ENCODE measurements around the gene HSH2D.

Gene HSH2D

DNA sequence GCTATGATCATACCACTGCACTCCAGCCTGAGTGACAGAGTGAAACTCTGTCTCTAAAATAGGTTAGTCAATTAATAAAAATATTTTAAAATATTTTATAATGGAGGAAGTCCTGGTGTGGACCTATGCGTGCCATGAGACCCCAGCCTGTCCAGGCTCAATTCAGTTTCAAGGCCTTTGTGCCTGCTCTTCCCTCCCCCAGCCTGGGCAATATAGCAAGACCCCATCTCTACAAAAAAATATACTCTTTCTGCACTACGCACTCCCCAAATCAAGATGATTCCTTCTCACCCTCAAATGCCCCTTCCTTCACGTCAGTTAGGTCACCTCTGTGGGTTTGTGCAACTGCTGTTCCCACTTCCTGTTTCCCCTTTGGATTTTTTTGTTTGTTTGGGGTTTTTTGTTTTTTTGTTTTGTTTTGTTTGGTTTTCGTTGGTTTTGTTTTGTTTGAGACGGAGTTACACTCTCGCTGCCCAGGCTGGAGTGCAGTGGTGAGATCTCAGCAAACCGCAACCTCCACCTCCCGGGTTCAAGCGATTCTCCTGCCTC, 1.4 kb upstream of the HSH2D start:
- ATAC-seq = no peak
- TF ChIP-seq OSR1 (CRISPR knock-in tag; IDR thresholded peaks at IDR 0.05) = no peak
- no peak for TF ChIP-seq CSDC2 (CRISPR knock-in tag; IDR thresholded peaks at IDR 0.05)
- no peak for TF ChIP-seq GLIS3 (CRISPR knock-in tag; IDR thresholded peaks at IDR 0.05)
- TF ChIP-seq, protein P1, sequence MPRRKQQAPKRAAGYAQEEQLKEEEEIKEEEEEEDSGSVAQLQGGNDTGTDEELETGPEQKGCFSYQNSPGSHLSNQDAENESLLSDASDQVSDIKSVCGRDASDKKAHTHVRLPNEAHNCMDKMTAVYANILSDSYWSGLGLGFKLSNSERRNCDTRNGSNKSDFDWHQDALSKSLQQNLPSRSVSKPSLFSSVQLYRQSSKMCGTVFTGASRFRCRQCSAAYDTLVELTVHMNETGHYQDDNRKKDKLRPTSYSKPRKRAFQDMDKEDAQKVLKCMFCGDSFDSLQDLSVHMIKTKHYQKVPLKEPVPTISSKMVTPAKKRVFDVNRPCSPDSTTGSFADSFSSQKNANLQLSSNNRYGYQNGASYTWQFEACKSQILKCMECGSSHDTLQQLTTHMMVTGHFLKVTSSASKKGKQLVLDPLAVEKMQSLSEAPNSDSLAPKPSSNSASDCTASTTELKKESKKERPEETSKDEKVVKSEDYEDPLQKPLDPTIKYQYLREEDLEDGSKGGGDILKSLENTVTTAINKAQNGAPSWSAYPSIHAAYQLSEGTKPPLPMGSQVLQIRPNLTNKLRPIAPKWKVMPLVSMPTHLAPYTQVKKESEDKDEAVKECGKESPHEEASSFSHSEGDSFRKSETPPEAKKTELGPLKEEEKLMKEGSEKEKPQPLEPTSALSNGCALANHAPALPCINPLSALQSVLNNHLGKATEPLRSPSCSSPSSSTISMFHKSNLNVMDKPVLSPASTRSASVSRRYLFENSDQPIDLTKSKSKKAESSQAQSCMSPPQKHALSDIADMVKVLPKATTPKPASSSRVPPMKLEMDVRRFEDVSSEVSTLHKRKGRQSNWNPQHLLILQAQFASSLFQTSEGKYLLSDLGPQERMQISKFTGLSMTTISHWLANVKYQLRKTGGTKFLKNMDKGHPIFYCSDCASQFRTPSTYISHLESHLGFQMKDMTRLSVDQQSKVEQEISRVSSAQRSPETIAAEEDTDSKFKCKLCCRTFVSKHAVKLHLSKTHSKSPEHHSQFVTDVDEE (CRISPR knock-in tag; IDR thresholded peaks at IDR 0.05) = no peak
- TF ChIP-seq ISL1 (CRISPR knock-in tag; IDR thresholded peaks at IDR 0.05) = no peak
- no peak for TF ChIP-seq RARB (CRISPR knock-in tag; IDR thresholded peaks at IDR 0.05)
- TF ChIP-seq ARNTL (CRISPR knock-in tag; IDR thresholded peaks at IDR 0.05; ENCODE audit: borderline replicate concordance, low read depth) = no peak
- TF ChIP-seq ZFP3 (CRISPR knock-in tag; IDR thresholded peaks at IDR 0.05) = no peak
- no peak for TF ChIP-seq PPARA (CRISPR knock-in tag; IDR thresholded peaks at IDR 0.05; ENCODE audit: borderline replicate concordance)
- no peak for TF ChIP-seq ZNF565 (CRISPR knock-in tag; conservative IDR thresholded peaks at IDR 0.05; ENCODE audit: low read depth)
- TF ChIP-seq, protein P2, sequence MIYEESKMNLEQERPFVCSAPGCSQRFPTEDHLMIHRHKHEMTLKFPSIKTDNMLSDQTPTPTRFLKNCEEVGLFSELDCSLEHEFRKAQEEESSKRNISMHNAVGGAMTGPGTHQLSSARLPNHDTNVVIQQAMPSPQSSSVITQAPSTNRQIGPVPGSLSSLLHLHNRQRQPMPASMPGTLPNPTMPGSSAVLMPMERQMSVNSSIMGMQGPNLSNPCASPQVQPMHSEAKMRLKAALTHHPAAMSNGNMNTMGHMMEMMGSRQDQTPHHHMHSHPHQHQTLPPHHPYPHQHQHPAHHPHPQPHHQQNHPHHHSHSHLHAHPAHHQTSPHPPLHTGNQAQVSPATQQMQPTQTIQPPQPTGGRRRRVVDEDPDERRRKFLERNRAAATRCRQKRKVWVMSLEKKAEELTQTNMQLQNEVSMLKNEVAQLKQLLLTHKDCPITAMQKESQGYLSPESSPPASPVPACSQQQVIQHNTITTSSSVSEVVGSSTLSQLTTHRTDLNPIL (CRISPR knock-in tag; IDR thresholded peaks at IDR 0.05; ENCODE audit: low read depth) = no peak
- no peak for TF ChIP-seq TOX (CRISPR knock-in tag; IDR thresholded peaks at IDR 0.05; ENCODE audit: borderline replicate concordance)
- no peak for TF ChIP-seq ZFP30 (CRISPR knock-in tag; IDR thresholded peaks at IDR 0.05)
- TF ChIP-seq, protein P3, sequence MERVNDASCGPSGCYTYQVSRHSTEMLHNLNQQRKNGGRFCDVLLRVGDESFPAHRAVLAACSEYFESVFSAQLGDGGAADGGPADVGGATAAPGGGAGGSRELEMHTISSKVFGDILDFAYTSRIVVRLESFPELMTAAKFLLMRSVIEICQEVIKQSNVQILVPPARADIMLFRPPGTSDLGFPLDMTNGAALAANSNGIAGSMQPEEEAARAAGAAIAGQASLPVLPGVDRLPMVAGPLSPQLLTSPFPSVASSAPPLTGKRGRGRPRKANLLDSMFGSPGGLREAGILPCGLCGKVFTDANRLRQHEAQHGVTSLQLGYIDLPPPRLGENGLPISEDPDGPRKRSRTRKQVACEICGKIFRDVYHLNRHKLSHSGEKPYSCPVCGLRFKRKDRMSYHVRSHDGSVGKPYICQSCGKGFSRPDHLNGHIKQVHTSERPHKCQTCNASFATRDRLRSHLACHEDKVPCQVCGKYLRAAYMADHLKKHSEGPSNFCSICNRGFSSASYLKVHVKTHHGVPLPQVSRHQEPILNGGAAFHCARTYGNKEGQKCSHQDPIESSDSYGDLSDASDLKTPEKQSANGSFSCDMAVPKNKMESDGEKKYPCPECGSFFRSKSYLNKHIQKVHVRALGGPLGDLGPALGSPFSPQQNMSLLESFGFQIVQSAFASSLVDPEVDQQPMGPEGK (CRISPR knock-in tag; IDR thresholded peaks at IDR 0.05; ENCODE audit: borderline replicate concordance) = no peak
- TF ChIP-seq TCF4 (CRISPR knock-in tag; IDR thresholded peaks at IDR 0.05; ENCODE audit: borderline replicate concordance) = no peak

DNA sequence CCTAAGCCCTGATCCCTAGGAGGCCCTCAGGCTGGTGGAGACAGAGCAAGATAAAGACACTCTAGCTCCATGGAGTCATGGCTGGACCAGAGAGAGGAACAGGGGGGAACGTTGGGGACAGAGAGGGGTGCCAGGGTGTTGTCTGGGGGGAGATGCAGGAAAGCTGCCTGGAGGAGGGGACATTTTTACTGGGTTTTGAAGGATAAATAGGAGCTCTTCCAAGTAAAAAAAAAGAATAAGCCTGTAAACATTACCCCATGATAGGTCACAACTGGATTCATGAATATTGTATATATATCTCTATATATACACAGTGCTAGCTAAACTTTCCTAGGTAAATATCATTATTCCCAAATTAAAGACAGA, 714 bp downstream of the HSH2D start:
- TF ChIP-seq ZFP3 (CRISPR knock-in tag; IDR thresholded peaks at IDR 0.05) (peak; percentile 91), BACH2 (CRISPR knock-in tag; IDR thresholded peaks at IDR 0.05; ENCODE audit: borderline replicate concordance) (no peak)
- no peak for ATAC-seq

DNA sequence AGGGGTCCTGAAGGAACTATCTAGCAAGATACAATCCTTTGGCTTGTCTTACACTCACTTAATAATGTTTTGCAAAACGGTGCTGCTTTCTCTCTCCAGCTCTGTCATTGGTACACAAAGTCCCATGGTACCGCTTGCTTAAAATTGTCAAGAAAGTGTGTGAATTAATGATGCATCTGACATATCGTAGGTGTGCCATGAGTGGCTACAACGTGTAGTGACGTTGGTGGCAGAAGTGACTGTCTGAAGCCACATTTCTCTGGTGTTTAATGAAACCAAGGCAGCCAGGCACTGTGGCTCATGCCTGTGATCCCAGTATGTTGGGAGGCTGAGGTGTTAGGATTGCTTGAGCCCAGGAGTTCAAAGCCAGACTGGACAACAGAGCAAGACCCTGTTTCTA, 2.6 kb downstream of the HSH2D start:
- ATAC-seq = no peak
- TF ChIP-seq, protein P1 (CRISPR knock-in tag; IDR thresholded peaks at IDR 0.05) = no peak
- TF ChIP-seq RARB (CRISPR knock-in tag; IDR thresholded peaks at IDR 0.05) = no peak
- TF ChIP-seq, protein P4, sequence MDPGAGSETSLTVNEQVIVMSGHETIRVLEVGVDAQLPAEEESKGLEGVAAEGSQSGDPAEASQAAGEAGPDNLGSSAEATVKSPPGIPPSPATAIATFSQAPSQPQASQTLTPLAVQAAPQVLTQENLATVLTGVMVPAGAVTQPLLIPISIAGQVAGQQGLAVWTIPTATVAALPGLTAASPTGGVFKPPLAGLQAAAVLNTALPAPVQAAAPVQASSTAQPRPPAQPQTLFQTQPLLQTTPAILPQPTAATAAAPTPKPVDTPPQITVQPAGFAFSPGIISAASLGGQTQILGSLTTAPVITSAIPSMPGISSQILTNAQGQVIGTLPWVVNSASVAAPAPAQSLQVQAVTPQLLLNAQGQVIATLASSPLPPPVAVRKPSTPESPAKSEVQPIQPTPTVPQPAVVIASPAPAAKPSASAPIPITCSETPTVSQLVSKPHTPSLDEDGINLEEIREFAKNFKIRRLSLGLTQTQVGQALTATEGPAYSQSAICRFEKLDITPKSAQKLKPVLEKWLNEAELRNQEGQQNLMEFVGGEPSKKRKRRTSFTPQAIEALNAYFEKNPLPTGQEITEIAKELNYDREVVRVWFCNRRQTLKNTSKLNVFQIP (CRISPR knock-in tag; IDR thresholded peaks at IDR 0.05; ENCODE audit: borderline replicate concordance, low read depth) = no peak
- TF ChIP-seq, protein P5, sequence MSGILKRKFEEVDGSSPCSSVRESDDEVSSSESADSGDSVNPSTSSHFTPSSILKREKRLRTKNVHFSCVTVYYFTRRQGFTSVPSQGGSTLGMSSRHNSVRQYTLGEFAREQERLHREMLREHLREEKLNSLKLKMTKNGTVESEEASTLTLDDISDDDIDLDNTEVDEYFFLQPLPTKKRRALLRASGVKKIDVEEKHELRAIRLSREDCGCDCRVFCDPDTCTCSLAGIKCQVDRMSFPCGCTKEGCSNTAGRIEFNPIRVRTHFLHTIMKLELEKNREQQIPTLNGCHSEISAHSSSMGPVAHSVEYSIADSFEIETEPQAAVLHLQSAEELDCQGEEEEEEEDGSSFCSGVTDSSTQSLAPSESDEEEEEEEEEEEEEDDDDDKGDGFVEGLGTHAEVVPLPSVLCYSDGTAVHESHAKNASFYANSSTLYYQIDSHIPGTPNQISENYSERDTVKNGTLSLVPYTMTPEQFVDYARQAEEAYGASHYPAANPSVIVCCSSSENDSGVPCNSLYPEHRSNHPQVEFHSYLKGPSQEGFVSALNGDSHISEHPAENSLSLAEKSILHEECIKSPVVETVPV (CRISPR knock-in tag; IDR thresholded peaks at IDR 0.05) = no peak
- TF ChIP-seq TOX (CRISPR knock-in tag; IDR thresholded peaks at IDR 0.05; ENCODE audit: borderline replicate concordance) = no peak
- no peak for TF ChIP-seq OSR1 (CRISPR knock-in tag; IDR thresholded peaks at IDR 0.05)

All from SK-N-SH treated with all-trans-retinoic acid at 6 μM for 48 hours (cell line).